MCF 10A (cell line): Measurements from ENCODE around the gene DCLRE1C. TPM values are rescaled to one million over a fixed set of nuclear protein-coding genes. Genes with fewer than 3 reads are reported as not detected.

Source experiments
- BruUV-seq: library from RNA; stranded (reverse); fragments of 400-500 nt; replicated peaks from 2 replicates; lab custom pipeline; 2021; lab: Mats Ljungman, UMichigan
- CTCF ChIA-PET: fragments of 300-600 bp; sonication (Branson Sonifier 250); formaldehyde crosslinking; extraction: SDS; loops from one replicate; lab custom pipeline; 2021; ENCODE audit warnings: antibody characterized with exemption, inconsistent platforms; lab: Yijun Ruan, JAX
- POLR2A ChIA-PET: fragments of 300-600, 350-650 bp; sonication (Branson Sonifier 250); formaldehyde crosslinking; extraction: SDS; loops from one replicate; lab custom pipeline; 2020; ENCODE audit warnings: antibody characterized with exemption, inconsistent platforms; lab: Yijun Ruan, JAX
- DNase-seq: peaks from one replicate; pipeline ENCODE4 v3.0.0-alpha.2; 2018; ENCODE audit not compliant: unreplicated experiment
- H3K27ac Mint-ChIP-seq: one replicate; pipeline ENCODE4 v1.8.0; 2022; ENCODE audit warnings: mild to moderate bottlenecking, low read depth, mixed read lengths; ENCODE audit not compliant: unreplicated experiment
- H3K27me3 Mint-ChIP-seq: one replicate; pipeline ENCODE4 v1.8.0; 2022; ENCODE audit warnings: mixed read lengths; ENCODE audit not compliant: insufficient read depth, unreplicated experiment
- H3K36me3 Mint-ChIP-seq: one replicate; pipeline ENCODE4 v1.8.0; 2022; ENCODE audit warnings: mild to moderate bottlenecking, moderate library complexity, mixed read lengths; ENCODE audit not compliant: insufficient read depth, unreplicated experiment
- H3K4me1 Mint-ChIP-seq: one replicate; pipeline ENCODE4 v1.8.0; 2022; ENCODE audit warnings: mixed read lengths; ENCODE audit not compliant: insufficient read depth, unreplicated experiment
- H3K4me3 Mint-ChIP-seq: one replicate; pipeline ENCODE4 v1.8.0; 2022; ENCODE audit warnings: mild to moderate bottlenecking, moderate library complexity, mixed read lengths; ENCODE audit not compliant: unreplicated experiment
- H3K9me3 Mint-ChIP-seq: one replicate; pipeline ENCODE4 v1.8.0; 2022; ENCODE audit warnings: mixed read lengths; ENCODE audit not compliant: unreplicated experiment
- intact Hi-C: fragments of 100-400 bp; cut with micrococcal nuclease; formaldehyde crosslinking; loops from 2 replicates; pipeline ENCODE4 v1.14.1; 2022
- total RNA-seq: library from RNA; stranded (reverse); gene quantifications from 2 replicates; pipeline ENCODE4 v1.2.3, GENCODE V29; 2022
- TF ChIP-seq, protein P1 (sequence below): fragments of 200-600 bp; IDR thresholded peaks from one replicate; pipeline ENCODE4 v1.8.0; 2022; ENCODE audit warnings: antibody characterized with exemption, mild to moderate bottlenecking; ENCODE audit not compliant: unreplicated experiment

The DCLRE1C gene
- total RNA-seq, 1 experiment from 2014 or later, result 10.3 TPM

DNA sequence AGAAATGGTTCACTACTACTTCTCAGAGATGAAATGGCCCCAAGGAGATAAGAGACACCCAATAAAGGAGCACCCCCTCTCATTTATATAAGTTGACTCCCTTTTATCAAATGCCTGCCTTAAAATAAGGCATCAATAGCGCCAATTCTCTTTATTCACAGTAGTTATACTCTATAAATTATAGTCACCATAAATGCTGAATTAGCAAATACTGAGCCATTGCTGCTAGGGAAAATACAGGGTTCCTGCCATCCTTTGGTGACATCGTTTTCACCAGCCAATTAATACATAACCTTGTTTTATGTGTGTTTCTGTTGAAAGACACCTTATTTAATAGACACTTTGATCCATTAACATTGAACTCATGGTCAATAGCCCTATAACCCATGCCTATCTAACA lies 28.6 kb downstream of the DCLRE1C start:
- Mint-ChIP-seq H3K9me3 (no peaks in the 10 kb centered on the region), H3K4me1 (no peaks in the 10 kb centered on the region), H3K27ac (no peak overlapping the region), H3K36me3 (peaks cover 70% of the 10 kb centered on the region), H3K27me3 (no peaks in the 10 kb centered on the region), H3K4me3 (no peak overlapping the region)
- TF ChIP-seq, protein P1, sequence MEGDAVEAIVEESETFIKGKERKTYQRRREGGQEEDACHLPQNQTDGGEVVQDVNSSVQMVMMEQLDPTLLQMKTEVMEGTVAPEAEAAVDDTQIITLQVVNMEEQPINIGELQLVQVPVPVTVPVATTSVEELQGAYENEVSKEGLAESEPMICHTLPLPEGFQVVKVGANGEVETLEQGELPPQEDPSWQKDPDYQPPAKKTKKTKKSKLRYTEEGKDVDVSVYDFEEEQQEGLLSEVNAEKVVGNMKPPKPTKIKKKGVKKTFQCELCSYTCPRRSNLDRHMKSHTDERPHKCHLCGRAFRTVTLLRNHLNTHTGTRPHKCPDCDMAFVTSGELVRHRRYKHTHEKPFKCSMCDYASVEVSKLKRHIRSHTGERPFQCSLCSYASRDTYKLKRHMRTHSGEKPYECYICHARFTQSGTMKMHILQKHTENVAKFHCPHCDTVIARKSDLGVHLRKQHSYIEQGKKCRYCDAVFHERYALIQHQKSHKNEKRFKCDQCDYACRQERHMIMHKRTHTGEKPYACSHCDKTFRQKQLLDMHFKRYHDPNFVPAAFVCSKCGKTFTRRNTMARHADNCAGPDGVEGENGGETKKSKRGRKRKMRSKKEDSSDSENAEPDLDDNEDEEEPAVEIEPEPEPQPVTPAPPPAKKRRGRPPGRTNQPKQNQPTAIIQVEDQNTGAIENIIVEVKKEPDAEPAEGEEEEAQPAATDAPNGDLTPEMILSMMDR, result no peak
- intact Hi-C loops, result no loop called here
- ChIA-PET CTCF (no interaction called here), POLR2A (no interaction called here)
- no TSS peak for BruUV-seq
- no peak for DNase-seq

DNA sequence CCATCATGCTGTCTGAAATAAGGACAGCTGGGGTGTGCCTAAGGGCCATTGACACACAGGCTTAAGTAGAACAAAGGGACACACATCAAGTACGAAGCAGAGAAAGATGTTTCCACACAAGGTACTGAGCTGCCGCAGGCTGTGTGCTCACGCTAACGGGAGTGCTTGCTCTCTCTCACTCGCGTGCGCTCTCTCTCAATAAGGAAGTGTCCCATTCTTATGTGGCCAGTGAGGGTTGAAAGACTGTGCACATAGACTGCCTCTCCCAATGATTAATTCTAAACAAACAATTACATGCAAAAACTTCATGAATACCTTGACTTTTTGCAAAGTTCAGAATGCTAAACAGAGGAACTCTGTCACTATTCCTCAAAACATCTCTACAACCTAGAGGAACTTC lies 29.9 kb downstream of the DCLRE1C start:
- H3K9me3 Mint-ChIP-seq, result no peaks in the 10 kb centered on the region
- POLR2A ChIA-PET, result interaction anchor here (0.6 kb wide), 1 partner anchor 35 kb away, joined by 3 read pairs; the partner anchor contains the start of gene MEIG1
- no peaks in the 10 kb centered on the region for H3K4me1 Mint-ChIP-seq
- intact Hi-C loops, result no loop called here
- no TSS peak for BruUV-seq
- TF ChIP-seq, protein P1, result no peak
- CTCF ChIA-PET, result interaction anchor here (0.5 kb wide), 1 partner anchor 62 kb away, joined by 3 read pairs; no protein-coding TSS in a partner anchor
- DNase-seq, result no peak
- no peak overlapping the region for H3K27ac Mint-ChIP-seq
- H3K36me3 Mint-ChIP-seq, result peaks cover 70% of the 10 kb centered on the region
- no peaks in the 10 kb centered on the region for H3K27me3 Mint-ChIP-seq
- H3K4me3 Mint-ChIP-seq, result no peak overlapping the region

DNA sequence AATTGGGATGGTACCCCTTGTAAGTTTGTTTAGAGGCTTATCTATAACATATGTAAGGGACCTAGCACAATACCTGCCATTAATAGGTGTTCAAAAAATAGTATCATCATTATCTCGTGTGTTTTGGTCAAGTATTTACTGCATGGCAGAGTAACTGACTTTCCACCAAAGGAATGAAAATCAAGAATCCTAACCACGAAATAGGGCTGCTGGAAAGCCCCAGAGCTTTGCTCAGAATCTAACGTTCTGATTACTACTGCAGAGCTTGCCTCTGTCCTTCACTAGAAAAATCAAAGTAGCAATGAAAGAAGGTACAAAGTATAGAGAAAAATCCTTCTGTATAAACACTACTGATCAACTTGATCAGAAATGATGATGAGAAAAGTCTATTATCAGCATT lies 34.9 kb downstream of the DCLRE1C start:
- CTCF ChIA-PET, result no interaction called here
- Mint-ChIP-seq H3K9me3 (no peaks in the 10 kb centered on the region), H3K27ac (no peak overlapping the region), H3K4me1 (no peaks in the 10 kb centered on the region), H3K36me3 (peaks cover 81% of the 10 kb centered on the region), H3K4me3 (no peak overlapping the region), H3K27me3 (no peaks in the 10 kb centered on the region)
- POLR2A ChIA-PET, result no interaction called here
- TF ChIP-seq, protein P1, result no peak
- no peak for DNase-seq
- intact Hi-C loops, result no loop called here
- no TSS peak for BruUV-seq

DNA sequence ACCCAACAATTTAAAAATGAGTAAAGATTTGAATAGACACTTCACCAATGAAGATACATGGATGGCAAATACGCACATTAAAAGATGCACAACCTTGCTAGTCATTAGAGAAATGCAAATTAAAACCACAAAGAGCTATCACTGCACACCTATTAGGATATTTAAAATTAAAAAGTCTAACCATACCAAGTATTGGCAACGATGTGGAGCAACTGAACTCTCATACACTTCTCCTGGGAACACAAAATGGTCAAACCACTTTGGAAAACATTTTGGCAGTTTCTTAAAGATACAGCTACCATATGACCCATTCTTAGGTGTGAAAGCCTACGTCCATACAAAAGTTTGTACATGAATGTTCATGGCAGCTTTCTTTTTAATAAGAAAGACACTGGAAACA lies 36.1 kb downstream of the DCLRE1C start:
- Mint-ChIP-seq H3K4me1 (no peaks in the 10 kb centered on the region), H3K9me3 (no peaks in the 10 kb centered on the region), H3K4me3 (no peak overlapping the region), H3K36me3 (peaks cover 92% of the 10 kb centered on the region), H3K27ac (no peak overlapping the region), H3K27me3 (no peaks in the 10 kb centered on the region)
- POLR2A ChIA-PET, result no interaction called here
- no TSS peak for BruUV-seq
- no peak for DNase-seq
- CTCF ChIA-PET, result interaction anchor here (0.6 kb wide), 2 partner anchors 70 to 93 kb away, joined by 3 read pairs; no protein-coding TSS in a partner anchor
- intact Hi-C loops, result no loop called here
- TF ChIP-seq, protein P1, result no peak
